Left cardiac atrium (tissue), 4 donors: ENCODE results near the gene MYLK2. TPM values are rescaled to one million over a fixed set of nuclear protein-coding genes. Genes with fewer than 3 reads are reported as not detected.

Source experiments
- ATAC-seq, 2 donors: fragments of 200-7000 bp; cut with Tn5 transposase; one replicate each; pipeline ENCODE4 v1.9.1; 2020; ENCODE audit warnings: mild to moderate bottlenecking in 2 of 2, moderate library complexity in 2 of 2
- DNase-seq: peaks from one replicate; pipeline ENCODE4 v3.0.0-alpha.2; 2020
- intact Hi-C, 2 donors: fragments of 100-400 bp; cut with DNase I; formaldehyde crosslinking; loops; one replicate each; pipeline versions ENCODE4 v1.14.1 to v1.15.1; 2022 to 2023
- long read RNA-seq: library from polyadenylated mRNA; unstranded; transcript quantifications from one replicate; pipeline ENCODE4 v2.0.0, GENCODE V29; 2021
- total RNA-seq, 2 donors: library from RNA; stranded (reverse); fragmentation: NEBNext Ultra II Directional; extraction: Animal tissue kit (Norgen Biotek cat#: 25700); gene quantifications; one replicate each; pipeline ENCODE4 v1.2.1, GENCODE V29; 2021
- donor health status: DM: no; HTN: yes; CAD: no.
- donor health status: DM: no; HTN: yes; CAD: no; lungs with severe emphysema.
- donor health status: DM: yes; HTN: yes; CAD: no.
- donor health status: Dilated cardiomyopathy.

MYLK2 gene
- under 1 TPM in 1 of 2 donors, not detected in 1; 0.55 TPM for total RNA-seq
- long read RNA-seq, partial matches to known transcripts, result 0 of 1 reads
- long read RNA-seq, other reads (novel, unspliced or antisense), result 0 of 1 reads

GRCh38 chr20:31819083-31819784 lies at the start of gene MYLK2:
Gene MYLK2, plus strand, starts transcription at chr20:31819356. Its CDS starts 225 bp downstream, at chr20:31819581.
- DNase-seq, result no peak
- intact Hi-C loops, result loop anchor here in 1 of 2 donors (10.0 kb wide), 1 partner anchor 94 kb away; the partner anchor contains the start of gene BCL2L1
- ATAC-seq, result peak; percentile 10 to 16

DNA sequence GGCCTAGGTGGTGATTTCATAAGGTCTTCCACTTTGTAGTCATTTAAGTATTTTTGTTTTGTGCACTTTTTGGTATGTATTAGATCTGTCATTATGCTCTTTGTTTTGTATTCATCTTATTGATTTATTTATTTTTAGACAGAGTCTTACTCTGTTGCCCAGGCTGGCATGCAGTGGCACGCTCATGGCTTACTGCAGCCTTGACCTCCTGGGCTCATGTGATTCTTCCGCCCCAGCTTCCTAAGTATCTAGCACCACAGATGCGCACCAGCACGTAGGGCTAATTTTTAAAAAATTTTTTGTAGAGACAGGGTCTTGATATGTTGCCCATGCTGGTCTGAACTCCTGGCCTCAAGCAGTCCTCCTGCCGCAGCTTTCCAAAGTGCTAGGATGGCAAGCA lies 49.5 kb upstream of the MYLK2 start:
- DNase-seq (no peak), ATAC-seq (no peak)
- intact Hi-C loops, result no loop called here

- ATAC-seq (no peak), DNase-seq (no peak)
- intact Hi-C loops, result no loop called here
Observed at GRCh38 chr20:31770243-31770642, 48.9 kb upstream of the MYLK2 start.

GRCh38 chr20:31774408-31774807 lies 44.7 kb upstream of the MYLK2 start:
- DNase-seq (no peak), ATAC-seq (no peak)
- intact Hi-C loops, result no loop called here

DNA sequence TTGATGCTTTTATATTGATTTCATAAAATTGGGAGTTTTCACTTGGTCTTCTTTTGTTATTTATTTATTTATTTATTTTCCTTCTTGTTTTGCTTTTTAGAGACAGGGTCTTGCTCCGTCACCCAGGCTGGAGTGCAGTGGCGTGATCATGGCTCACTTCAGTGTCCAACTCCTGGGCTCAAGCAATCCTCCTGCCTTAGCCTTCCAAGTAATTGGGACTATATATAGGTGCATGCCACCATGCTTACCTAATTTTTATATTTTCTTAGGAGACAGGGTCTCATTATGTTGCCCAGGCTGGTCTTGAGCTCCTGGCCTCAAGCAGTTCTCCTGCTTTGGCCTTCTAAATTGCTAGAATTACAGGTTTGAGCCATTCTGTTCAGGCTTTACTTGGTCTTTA lies 38.3 kb upstream of the MYLK2 start:
- DNase-seq, result no peak
- intact Hi-C loops, result no loop called here
- ATAC-seq, result no peak

DNA sequence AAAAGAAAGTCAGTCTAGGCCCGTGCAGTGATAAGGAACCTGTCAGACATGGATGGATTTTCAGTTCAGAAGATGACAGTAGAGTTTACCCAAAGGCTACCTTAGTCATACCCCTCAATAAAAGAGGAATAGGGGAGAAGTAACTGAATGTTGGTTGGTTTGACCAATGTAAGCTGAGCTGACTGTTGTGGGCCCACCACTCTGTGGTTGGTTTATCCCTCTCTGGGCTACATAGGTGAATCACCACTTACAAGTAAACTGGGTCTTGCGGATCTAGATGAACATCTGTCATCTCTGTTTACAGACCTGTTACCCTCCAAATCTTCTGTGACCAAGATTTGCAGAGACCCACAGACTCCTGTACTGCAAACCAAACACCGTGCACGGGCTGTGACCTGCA lies 37.2 kb upstream of the MYLK2 start:
- intact Hi-C loops, result no loop called here
- no peak for DNase-seq
- no peak for ATAC-seq

- DNase-seq (no peak), ATAC-seq (no peak)
- intact Hi-C loops, result no loop called here
Observed at GRCh38 chr20:31784354-31785044, 34.7 kb upstream of the MYLK2 start.

- intact Hi-C loops, result no loop called here
- DNase-seq, result no peak
- no peak for ATAC-seq
Observed at GRCh38 chr20:31785089-31785488, 34.1 kb upstream of the MYLK2 start.

DNA sequence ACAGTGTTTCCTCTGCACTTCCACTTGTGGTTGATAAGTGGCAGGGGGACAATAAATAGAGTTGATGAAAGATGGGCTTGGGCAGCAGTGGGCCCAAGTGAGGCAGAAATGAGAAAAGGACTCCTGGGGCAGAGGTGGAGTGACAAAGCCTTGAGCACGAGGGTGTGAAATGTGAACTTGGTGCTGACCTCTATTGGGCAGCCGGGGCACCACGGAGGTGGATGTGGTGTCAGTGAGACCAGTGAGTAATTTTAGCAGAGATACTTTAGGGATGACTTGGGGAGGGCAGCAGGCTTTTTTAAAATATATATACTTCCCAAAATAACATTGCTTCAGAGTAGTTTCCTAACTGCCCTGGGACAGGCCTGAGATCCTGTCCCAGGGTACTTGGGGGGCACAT lies 30.6 kb upstream of the MYLK2 start:
- intact Hi-C loops, result no loop called here
- ATAC-seq (peak in 1 of 2 donors; percentile 39), DNase-seq (no peak)

GRCh38 chr20:31790401-31790800 lies 28.8 kb upstream of the MYLK2 start:
- ATAC-seq (no peak), DNase-seq (no peak)
- intact Hi-C loops, result no loop called here

DNA sequence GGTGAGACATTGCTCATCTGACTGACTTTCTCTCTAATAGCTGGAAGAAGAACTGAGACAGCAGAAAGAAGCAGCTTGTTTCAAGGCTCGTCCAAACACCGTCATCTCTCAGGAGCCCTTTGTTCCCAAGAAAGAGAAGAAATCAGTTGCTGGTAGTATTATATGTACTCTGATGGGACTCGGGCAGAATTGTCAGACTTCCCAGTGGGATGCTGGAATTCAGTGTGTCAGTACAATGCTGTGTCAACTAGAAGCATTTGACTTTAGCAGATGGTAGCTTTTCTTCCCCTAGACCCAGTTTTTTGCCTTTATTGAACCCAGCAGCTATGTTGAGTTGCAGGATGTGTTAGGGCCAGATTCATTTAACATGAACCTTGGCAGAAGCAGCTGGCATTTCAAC lies 21.8 kb upstream of the MYLK2 start:
- ATAC-seq (no peak), DNase-seq (no peak)
- intact Hi-C loops, result no loop called here

DNA sequence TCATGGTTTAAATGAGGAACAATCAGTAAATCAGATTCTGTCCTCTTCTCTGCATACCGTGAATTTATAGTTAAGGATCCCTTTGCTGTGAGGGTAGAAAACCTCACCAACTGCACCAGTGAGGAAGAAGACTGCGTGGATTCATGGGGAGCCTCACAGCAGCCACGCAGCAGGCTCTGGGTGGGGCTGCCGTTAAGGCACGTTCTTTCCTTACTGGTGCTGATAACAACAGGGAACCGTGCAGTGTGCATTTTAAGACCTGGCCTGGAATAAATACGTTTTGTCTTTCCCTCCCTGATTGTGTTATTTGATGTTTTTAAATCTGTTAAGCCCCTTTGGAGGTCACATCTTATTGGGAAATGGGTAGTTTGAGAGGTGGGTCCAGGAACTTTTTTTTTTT lies 17.6 kb upstream of the MYLK2 start:
- DNase-seq, result no peak
- intact Hi-C loops, result no loop called here
- ATAC-seq, result no peak

GRCh38 chr20:31803552-31804291 lies 15.4 kb upstream of the MYLK2 start:
- ATAC-seq (no peak), DNase-seq (no peak)
- intact Hi-C loops, result no loop called here

- no peak for DNase-seq
- ATAC-seq, result no peak
- intact Hi-C loops, result no loop called here
Observed at GRCh38 chr20:31806564-31807355, 12.4 kb upstream of the MYLK2 start.

GRCh38 chr20:31808481-31808880 lies 10.7 kb upstream of the MYLK2 start:
- intact Hi-C loops, result no loop called here
- DNase-seq, result no peak
- ATAC-seq, result no peak

DNA sequence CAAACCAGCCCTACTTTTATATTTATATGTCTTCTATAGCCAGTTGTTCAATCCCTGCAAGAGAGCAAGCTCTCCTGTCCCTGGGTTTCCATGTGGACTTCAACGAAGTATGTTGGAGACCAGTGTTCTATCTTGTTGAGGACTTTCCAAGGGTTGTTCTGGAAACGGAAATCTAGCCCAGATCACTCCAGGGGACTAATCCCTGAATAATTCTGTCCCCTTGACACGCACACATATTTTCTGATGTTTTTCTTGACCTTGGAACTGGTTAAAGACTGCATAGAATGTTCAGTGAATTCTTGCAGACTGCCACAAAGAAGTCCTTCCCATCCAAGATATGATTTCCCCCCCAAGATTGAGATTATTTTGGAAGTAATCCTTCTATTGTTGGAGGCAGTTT lies 9.5 kb upstream of the MYLK2 start:
- peak in 1 of 2 donors; percentile 25 for ATAC-seq
- intact Hi-C loops, result loop anchor here in 1 of 2 donors (10.0 kb wide), 1 partner anchor 85 kb away; the partner anchor contains the start of gene BCL2L1
- DNase-seq, result no peak

GRCh38 chr20:31811198-31811597 lies 8.0 kb upstream of the MYLK2 start:
- no peak for DNase-seq
- no peak for ATAC-seq
- intact Hi-C loops, result loop anchor here in 1 of 2 donors (10.0 kb wide), 1 partner anchor 86 kb away; the partner anchor contains the start of gene BCL2L1

- no peak for DNase-seq
- intact Hi-C loops, result loop anchor here in 1 of 2 donors (10.0 kb wide), 1 partner anchor 87 kb away; the partner anchor contains the start of gene BCL2L1
- peak; percentile 35 to 55 for ATAC-seq
Observed at GRCh38 chr20:31811796-31812728, 7.1 kb upstream of the MYLK2 start.
